Measurements from ENCODE around the gene RALB.

The RALB gene

GRCh38 chr2:120222186-120223033, 30.2 kb upstream of the RALB start:
- TF ChIP-seq REST (IDR thresholded peaks at IDR 0.05; ENCODE audit: low read depth) (no peak), NFIC (IDR thresholded peaks at IDR 0.05) (no peak), FOXM1 (IDR thresholded peaks at IDR 0.05; ENCODE audit: borderline replicate concordance, low read depth) (no peak), EGR1 (IDR thresholded peaks at IDR 0.05) (no peak), YY1 (IDR thresholded peaks at IDR 0.05; ENCODE audit: low read depth) (no peak), EP300 (IDR thresholded peaks at IDR 0.05; ENCODE audit: borderline replicate concordance) (no peak), CREB1 (IDR thresholded peaks at IDR 0.05; ENCODE audit: low read depth) (no peak), MAX (IDR thresholded peaks at IDR 0.05) (no peak), TAF1 (IDR thresholded peaks at IDR 0.05; ENCODE audit: low read depth) (no peak), TCF12 (IDR thresholded peaks at IDR 0.05; ENCODE audit: low read depth) (no peak), ZBTB7A (IDR thresholded peaks at IDR 0.05; ENCODE audit: low read depth) (no peak), TEAD4 (IDR thresholded peaks at IDR 0.05) (no peak), CEBPB (IDR thresholded peaks at IDR 0.05) (no peak), USF1 (IDR thresholded peaks at IDR 0.05) (no peak), RAD21 (IDR thresholded peaks at IDR 0.05; ENCODE audit: low read depth) (no peak)

GRCh38 chr2:120223034-120223912, 29.4 kb upstream of the RALB start, which contains the start of gene TMEM185B:
TSS of gene TMEM185B (minus strand) at chr2:120223400. CDS start at chr2:120222976, 424 bp downstream.
- TF ChIP-seq YY1 (IDR thresholded peaks at IDR 0.05; ENCODE audit: low read depth) (peak; percentile 71), RAD21 (IDR thresholded peaks at IDR 0.05; ENCODE audit: low read depth) (no peak), FOXM1 (IDR thresholded peaks at IDR 0.05; ENCODE audit: borderline replicate concordance, low read depth) (no peak), CEBPB (IDR thresholded peaks at IDR 0.05) (no peak), MAX (IDR thresholded peaks at IDR 0.05) (peak; percentile 97), ZBTB7A (IDR thresholded peaks at IDR 0.05; ENCODE audit: low read depth) (no peak), TCF12 (IDR thresholded peaks at IDR 0.05; ENCODE audit: low read depth) (no peak; the same call in 1 of the 2 replicates), NFIC (IDR thresholded peaks at IDR 0.05) (0 out of 2 replicates have a peak, but pooled peaks have one; percentile 28), REST (IDR thresholded peaks at IDR 0.05; ENCODE audit: low read depth) (no peak), EGR1 (IDR thresholded peaks at IDR 0.05) (peak; percentile 48), TEAD4 (IDR thresholded peaks at IDR 0.05) (no peak), EP300 (IDR thresholded peaks at IDR 0.05; ENCODE audit: borderline replicate concordance) (no peak), TAF1 (IDR thresholded peaks at IDR 0.05; ENCODE audit: low read depth) (no peak), USF1 (IDR thresholded peaks at IDR 0.05) (peak; percentile 98), CREB1 (IDR thresholded peaks at IDR 0.05; ENCODE audit: low read depth) (0 out of 2 replicates have a peak, but pooled peaks have one; percentile 6)

- no peak for TF ChIP-seq REST (IDR thresholded peaks at IDR 0.05; ENCODE audit: low read depth)
- TF ChIP-seq EGR1 (IDR thresholded peaks at IDR 0.05), result no peak
- TF ChIP-seq RAD21 (IDR thresholded peaks at IDR 0.05; ENCODE audit: low read depth), result no peak
- TF ChIP-seq YY1 (IDR thresholded peaks at IDR 0.05; ENCODE audit: low read depth), result no peak
- TF ChIP-seq TCF12 (IDR thresholded peaks at IDR 0.05; ENCODE audit: low read depth), result no peak
- no peak for TF ChIP-seq CREB1 (IDR thresholded peaks at IDR 0.05; ENCODE audit: low read depth)
- no peak for TF ChIP-seq MAX (IDR thresholded peaks at IDR 0.05)
- TF ChIP-seq ZBTB7A (IDR thresholded peaks at IDR 0.05; ENCODE audit: low read depth), result no peak
- TF ChIP-seq USF1 (IDR thresholded peaks at IDR 0.05), result no peak
Observed at GRCh38 chr2:120224256-120224655, 28.4 kb upstream of the RALB start.
